NB4 (cell line): Measurements from ENCODE around the gene SLC6A12.

ENCODE experiments used
- POLR2A ChIP-seq: IDR thresholded peaks from 2 replicates; pipeline ENCODE4 v1.6.1; 2011; ENCODE audit warnings: mild to moderate bottlenecking; ENCODE audit not compliant: insufficient read length; ENCODE audit errors: extremely low read depth
- TF ChIP-seq, protein P1 (sequence below): IDR thresholded peaks from one replicate; pipeline ENCODE4 v1.5.1; 2012; ENCODE audit warnings: low read depth, low read length

DNA sequence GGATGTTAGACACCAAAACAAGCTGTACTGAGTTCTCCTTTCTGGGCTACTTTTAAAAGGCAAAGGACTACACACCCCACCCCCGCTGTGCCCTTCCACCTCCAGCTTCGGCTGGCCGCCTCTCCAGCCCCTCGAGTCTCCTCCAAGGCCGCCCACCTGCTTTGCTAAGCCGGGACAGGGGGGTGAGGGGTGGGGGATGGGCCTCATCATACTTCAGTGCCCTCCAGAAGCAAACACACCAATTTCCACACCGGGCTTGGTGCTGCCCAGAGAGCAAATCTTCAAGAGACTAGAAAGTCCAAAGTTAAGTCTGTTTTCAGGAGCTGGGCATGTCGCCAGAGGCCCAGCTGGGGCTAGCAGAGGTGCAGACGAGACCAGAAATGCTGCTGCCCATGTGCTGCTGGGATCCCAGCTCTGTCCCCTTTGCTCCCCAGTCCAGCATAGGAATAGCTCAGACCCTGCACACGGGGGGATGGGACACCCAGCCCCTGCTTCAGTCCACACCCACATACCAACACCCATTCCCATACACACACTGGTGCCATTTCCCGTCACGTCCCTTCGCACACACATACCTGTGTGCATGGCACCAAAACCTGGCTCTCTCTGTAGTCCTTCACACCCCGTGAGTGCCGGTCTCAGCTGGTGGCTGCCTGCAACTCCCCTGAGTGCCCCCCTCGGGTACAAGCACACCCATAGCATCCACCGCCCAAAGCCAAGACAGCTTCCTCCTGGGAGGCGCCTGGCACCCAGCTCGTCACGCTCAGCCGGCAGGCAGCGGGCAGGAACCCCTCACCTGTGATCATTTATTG lies 1.0 kb downstream of the SLC6A12 start:
- no peak for TF ChIP-seq POLR2A
- TF ChIP-seq, protein P1, sequence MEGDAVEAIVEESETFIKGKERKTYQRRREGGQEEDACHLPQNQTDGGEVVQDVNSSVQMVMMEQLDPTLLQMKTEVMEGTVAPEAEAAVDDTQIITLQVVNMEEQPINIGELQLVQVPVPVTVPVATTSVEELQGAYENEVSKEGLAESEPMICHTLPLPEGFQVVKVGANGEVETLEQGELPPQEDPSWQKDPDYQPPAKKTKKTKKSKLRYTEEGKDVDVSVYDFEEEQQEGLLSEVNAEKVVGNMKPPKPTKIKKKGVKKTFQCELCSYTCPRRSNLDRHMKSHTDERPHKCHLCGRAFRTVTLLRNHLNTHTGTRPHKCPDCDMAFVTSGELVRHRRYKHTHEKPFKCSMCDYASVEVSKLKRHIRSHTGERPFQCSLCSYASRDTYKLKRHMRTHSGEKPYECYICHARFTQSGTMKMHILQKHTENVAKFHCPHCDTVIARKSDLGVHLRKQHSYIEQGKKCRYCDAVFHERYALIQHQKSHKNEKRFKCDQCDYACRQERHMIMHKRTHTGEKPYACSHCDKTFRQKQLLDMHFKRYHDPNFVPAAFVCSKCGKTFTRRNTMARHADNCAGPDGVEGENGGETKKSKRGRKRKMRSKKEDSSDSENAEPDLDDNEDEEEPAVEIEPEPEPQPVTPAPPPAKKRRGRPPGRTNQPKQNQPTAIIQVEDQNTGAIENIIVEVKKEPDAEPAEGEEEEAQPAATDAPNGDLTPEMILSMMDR = no peak
